Measurements from ENCODE around the gene EGF. TPM values are rescaled to one million over a fixed set of nuclear protein-coding genes. Genes with fewer than 3 reads are reported as not detected.

The EGF gene
- polyA plus RNA-seq, 1 donor from 2014 or later = not detected

DNA sequence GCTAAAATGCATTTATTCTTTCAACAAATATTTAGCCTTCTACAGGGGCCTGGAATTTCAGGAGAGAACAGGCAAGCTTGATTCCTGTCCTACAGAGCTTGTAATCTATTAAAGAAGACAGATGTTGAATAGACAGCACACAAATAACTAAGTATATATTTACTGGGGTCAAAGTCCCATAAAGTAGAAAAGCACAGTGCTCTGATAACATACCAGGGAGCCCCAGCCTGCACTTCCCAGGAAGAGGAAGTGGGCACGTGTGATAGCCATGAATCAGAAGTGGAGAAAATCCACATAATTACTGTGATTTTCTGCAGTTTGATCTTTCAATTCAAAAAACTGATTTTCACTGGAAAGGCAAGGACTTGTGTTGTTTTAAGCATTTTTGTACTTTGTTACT, 129.1 kb downstream of the EGF start:
- no peaks in the 10 kb centered on the region for H3K9me3 ChIP-seq (ENCODE audit: low read length)
- no peak overlapping the region for H3K4me2 ChIP-seq (ENCODE audit: low read length)
- H4K20me1 ChIP-seq (ENCODE audit: insufficient read depth) = no peaks in the 10 kb centered on the region
- no peak for TF ChIP-seq SMC3 (conservative IDR thresholded peaks at IDR 0.05; ENCODE audit: poor library complexity)
- TF ChIP-seq EZH2 (IDR thresholded peaks at IDR 0.05; ENCODE audit: borderline replicate concordance, insufficient read depth, low read length, poor library complexity, severe bottlenecking) = no peak
- no peak for TF ChIP-seq MXI1 (conservative IDR thresholded peaks at IDR 0.05; ENCODE audit: poor library complexity, severe bottlenecking)
- TF ChIP-seq, protein P1, sequence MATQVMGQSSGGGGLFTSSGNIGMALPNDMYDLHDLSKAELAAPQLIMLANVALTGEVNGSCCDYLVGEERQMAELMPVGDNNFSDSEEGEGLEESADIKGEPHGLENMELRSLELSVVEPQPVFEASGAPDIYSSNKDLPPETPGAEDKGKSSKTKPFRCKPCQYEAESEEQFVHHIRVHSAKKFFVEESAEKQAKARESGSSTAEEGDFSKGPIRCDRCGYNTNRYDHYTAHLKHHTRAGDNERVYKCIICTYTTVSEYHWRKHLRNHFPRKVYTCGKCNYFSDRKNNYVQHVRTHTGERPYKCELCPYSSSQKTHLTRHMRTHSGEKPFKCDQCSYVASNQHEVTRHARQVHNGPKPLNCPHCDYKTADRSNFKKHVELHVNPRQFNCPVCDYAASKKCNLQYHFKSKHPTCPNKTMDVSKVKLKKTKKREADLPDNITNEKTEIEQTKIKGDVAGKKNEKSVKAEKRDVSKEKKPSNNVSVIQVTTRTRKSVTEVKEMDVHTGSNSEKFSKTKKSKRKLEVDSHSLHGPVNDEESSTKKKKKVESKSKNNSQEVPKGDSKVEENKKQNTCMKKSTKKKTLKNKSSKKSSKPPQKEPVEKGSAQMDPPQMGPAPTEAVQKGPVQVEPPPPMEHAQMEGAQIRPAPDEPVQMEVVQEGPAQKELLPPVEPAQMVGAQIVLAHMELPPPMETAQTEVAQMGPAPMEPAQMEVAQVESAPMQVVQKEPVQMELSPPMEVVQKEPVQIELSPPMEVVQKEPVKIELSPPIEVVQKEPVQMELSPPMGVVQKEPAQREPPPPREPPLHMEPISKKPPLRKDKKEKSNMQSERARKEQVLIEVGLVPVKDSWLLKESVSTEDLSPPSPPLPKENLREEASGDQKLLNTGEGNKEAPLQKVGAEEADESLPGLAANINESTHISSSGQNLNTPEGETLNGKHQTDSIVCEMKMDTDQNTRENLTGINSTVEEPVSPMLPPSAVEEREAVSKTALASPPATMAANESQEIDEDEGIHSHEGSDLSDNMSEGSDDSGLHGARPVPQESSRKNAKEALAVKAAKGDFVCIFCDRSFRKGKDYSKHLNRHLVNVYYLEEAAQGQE (IDR thresholded peaks at IDR 0.05; ENCODE audit: borderline replicate concordance) = no peak
- TF ChIP-seq POLR2AphosphoS5 (IDR thresholded peaks at IDR 0.05) = no peak
- no peak for TF ChIP-seq EP300 (conservative IDR thresholded peaks at IDR 0.05; ENCODE audit: poor library complexity, severe bottlenecking)
- TF ChIP-seq RAD21 (conservative IDR thresholded peaks at IDR 0.05) = no peak
- no peak for TF ChIP-seq TAF1 (IDR thresholded peaks at IDR 0.05; ENCODE audit: low read depth)
- TF ChIP-seq, protein P2, sequence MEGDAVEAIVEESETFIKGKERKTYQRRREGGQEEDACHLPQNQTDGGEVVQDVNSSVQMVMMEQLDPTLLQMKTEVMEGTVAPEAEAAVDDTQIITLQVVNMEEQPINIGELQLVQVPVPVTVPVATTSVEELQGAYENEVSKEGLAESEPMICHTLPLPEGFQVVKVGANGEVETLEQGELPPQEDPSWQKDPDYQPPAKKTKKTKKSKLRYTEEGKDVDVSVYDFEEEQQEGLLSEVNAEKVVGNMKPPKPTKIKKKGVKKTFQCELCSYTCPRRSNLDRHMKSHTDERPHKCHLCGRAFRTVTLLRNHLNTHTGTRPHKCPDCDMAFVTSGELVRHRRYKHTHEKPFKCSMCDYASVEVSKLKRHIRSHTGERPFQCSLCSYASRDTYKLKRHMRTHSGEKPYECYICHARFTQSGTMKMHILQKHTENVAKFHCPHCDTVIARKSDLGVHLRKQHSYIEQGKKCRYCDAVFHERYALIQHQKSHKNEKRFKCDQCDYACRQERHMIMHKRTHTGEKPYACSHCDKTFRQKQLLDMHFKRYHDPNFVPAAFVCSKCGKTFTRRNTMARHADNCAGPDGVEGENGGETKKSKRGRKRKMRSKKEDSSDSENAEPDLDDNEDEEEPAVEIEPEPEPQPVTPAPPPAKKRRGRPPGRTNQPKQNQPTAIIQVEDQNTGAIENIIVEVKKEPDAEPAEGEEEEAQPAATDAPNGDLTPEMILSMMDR (IDR thresholded peaks at IDR 0.05; ENCODE audit: poor library complexity, severe bottlenecking) = no peak
- no peaks in the 10 kb centered on the region for H3K79me2 ChIP-seq (replicated peaks; ENCODE audit: insufficient read depth, low read length)
- H3K27me3 ChIP-seq (ENCODE audit: insufficient read depth, low read depth, low read length) = no peaks in the 10 kb centered on the region
- H3K4me3 ChIP-seq (ENCODE audit: low read length) = no peak overlapping the region
- H3K9ac ChIP-seq (ENCODE audit: low read length) = no peak overlapping the region
- H3K9me2 ChIP-seq (ENCODE audit: insufficient read depth, low read length) = no peaks in the 10 kb centered on the region
- H3K27ac ChIP-seq (ENCODE audit: low read length) = no peak overlapping the region
- no peak overlapping the region for H2AFZ ChIP-seq (ENCODE audit: low read depth, low read length)
- no peaks in the 10 kb centered on the region for H3F3A ChIP-seq (ENCODE audit: insufficient read depth, low read length, poor library complexity, severe bottlenecking)
- peaks cover 3% of the 10 kb centered on the region for H3K36me3 ChIP-seq (ENCODE audit: insufficient read depth, low read length)

DNA sequence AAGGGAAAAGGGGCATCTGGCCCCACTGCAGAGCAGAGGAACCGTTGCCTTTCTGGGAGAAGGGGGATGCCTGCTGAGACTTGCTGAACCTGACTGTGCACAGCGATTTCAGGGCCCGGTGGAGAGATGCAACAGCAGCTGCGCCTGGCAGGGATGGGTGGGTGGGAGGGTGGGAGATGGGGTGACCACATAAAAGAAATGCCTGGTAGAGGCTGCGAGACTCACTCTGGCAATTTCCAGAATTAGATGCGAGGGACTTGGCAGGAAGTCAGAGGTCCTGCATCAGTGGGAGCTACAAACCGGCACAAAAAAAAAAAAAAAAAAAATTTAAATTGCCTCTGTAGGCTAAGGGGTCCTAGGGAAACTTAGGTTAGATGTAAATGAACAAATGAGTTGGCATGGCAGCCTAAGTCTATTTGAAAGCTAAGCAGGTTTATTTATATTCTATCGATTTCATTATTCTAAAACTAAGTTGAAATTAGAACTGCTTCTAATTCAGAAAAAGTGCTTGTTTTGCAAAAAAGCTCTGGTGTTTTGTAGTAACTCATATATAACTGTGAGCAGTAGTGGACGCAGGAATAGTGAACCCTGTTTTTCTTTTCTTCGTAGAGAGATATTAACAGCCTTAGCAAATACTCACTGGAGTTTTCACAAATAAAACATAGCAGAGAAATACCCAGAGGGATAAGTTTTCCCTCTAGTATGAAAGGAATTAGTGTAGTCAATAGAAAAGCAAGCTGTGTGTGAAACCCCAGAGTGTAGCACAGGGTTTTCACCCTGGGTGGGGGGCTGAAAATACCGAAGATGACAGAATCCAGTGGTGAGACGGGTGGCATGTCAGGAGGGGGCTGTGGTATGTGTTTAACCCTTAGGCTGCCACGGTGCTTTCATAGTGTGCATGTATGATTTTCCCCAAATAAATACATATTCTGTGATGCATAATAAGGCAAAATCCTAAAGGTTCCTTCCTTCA, 130.1 kb downstream of the EGF start:
- no peaks in the 10 kb centered on the region for H3K9me2 ChIP-seq (ENCODE audit: insufficient read depth, low read length)
- no peaks in the 10 kb centered on the region for H3K27me3 ChIP-seq (ENCODE audit: insufficient read depth, low read depth, low read length)
- no peak overlapping the region for H3K27ac ChIP-seq (ENCODE audit: low read length)
- no peak overlapping the region for H3K9ac ChIP-seq (ENCODE audit: low read length)
- peaks cover 3% of the 10 kb centered on the region for H3K36me3 ChIP-seq (ENCODE audit: insufficient read depth, low read length)
- H2AFZ ChIP-seq (ENCODE audit: low read depth, low read length) = no peak overlapping the region
- no peak for TF ChIP-seq SMC3 (conservative IDR thresholded peaks at IDR 0.05; ENCODE audit: poor library complexity)
- no peak for TF ChIP-seq POLR2AphosphoS5 (IDR thresholded peaks at IDR 0.05)
- TF ChIP-seq, protein P2 (IDR thresholded peaks at IDR 0.05; ENCODE audit: poor library complexity, severe bottlenecking) = no peak
- no peak for TF ChIP-seq TAF1 (IDR thresholded peaks at IDR 0.05; ENCODE audit: low read depth)
- no peak for TF ChIP-seq MXI1 (conservative IDR thresholded peaks at IDR 0.05; ENCODE audit: poor library complexity, severe bottlenecking)
- TF ChIP-seq, protein P1 (IDR thresholded peaks at IDR 0.05; ENCODE audit: borderline replicate concordance) = no peak
- no peak for TF ChIP-seq EZH2 (IDR thresholded peaks at IDR 0.05; ENCODE audit: borderline replicate concordance, insufficient read depth, low read length, poor library complexity, severe bottlenecking)
- H3K79me2 ChIP-seq (replicated peaks; ENCODE audit: insufficient read depth, low read length) = no peaks in the 10 kb centered on the region
- no peak overlapping the region for H3K4me3 ChIP-seq (ENCODE audit: low read length)
- H3F3A ChIP-seq (ENCODE audit: insufficient read depth, low read length, poor library complexity, severe bottlenecking) = no peaks in the 10 kb centered on the region
- H4K20me1 ChIP-seq (ENCODE audit: insufficient read depth) = no peaks in the 10 kb centered on the region
- H3K9me3 ChIP-seq (ENCODE audit: low read length) = no peaks in the 10 kb centered on the region
- no peak overlapping the region for H3K4me2 ChIP-seq (ENCODE audit: low read length)
